Urinary bladder (tissue), 4 donors: ENCODE measurements around the gene COL8A1. TPM values are rescaled to one million over a fixed set of nuclear protein-coding genes. Genes with fewer than 3 reads are reported as not detected.
"Not testable (repeated sequence)": the region's sequence is repeated elsewhere in the genome, so short reads cannot be mapped to it uniquely, and the experiment has no call there.

Experiments used
- DNase-seq: peaks from one replicate; pipeline ENCODE4 v3.0.0-alpha.2; 2015; ENCODE audit errors: extremely low spot score
- H3K27ac ChIP-seq: one replicate; pipeline ENCODE4 v1.5.1; 2013; ENCODE audit warnings: low read depth, mild to moderate bottlenecking, moderate library complexity
- H3K36me3 ChIP-seq: one replicate; pipeline ENCODE4 v1.6.1; 2013; ENCODE audit warnings: mild to moderate bottlenecking, moderate library complexity; ENCODE audit not compliant: insufficient read depth
- H3K4me1 ChIP-seq: one replicate; pipeline ENCODE4 v1.6.1; 2013; ENCODE audit warnings: mild to moderate bottlenecking, moderate library complexity; ENCODE audit not compliant: insufficient read depth
- H3K4me3 ChIP-seq: one replicate; pipeline ENCODE4 v1.5.1; 2013; ENCODE audit warnings: low read depth, low read length
- WGBS: extraction: QIAGEN DNeasy Blood & Tissue Kit; methylation state at CpG from one replicate; pipeline ENCODE4 v1.1.7; 2013; 5-methylcytosine and 5-hydroxymethylcytosine counted together
- polyA plus RNA-seq: library from polyadenylated mRNA; stranded (reverse); fragments of 200-250 nt; gene quantifications from one replicate; pipeline ENCODE4 v1.2.3, GENCODE V29; 2013
- total RNA-seq: library from RNA; depleted of rRNA; stranded (reverse); fragments of >200 nt; gene quantifications from one replicate; pipeline ENCODE4 v1.2.3, GENCODE V29; 2014
- donor health status: healthy with polysubstance abuse.
- donor health status: healthy.

COL8A1 gene
- total RNA-seq (21.1 TPM), polyA plus RNA-seq (26.4 TPM)

- H3K4me1 ChIP-seq = no peaks in the 10 kb centered on the region
- peak within 1 kb of the TSS; percentile 45 for H3K27ac ChIP-seq
- DNase-seq = no peak
- WGBS = 4% methylated on average over 26 of the region's 26 CpGs
- no peaks in the 10 kb centered on the region for H3K36me3 ChIP-seq
- H3K4me3 ChIP-seq = peak within 1 kb of the TSS; percentile 53
Measured at GRCh38 chr3:99638167-99638948, at the start of gene COL8A1. Gene COL8A1, plus strand, starts transcription at chr3:99638594. Its CDS starts 152,089 bp downstream, at chr3:99790683.

DNA sequence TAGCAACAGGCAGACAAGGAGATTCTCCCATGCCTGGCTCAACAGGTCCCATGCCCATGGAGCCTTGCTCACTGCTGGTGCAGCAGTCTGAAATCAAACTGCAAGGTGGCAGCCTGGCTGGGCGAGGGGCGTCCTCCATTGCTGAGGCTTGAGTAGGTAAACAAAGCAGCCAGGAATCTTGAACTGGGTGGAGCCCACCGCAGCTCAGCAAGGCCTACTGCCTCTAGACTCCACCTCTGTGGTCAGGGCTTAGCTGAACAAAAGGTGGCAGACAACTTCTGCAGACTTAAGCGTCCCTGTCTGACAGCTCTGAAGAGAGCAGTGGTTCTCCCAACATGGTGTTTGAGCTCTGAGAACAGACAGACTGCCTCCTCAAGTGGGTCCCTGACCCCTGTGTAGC lies 49.2 kb upstream of the COL8A1 start:
- DNase-seq, H3K27ac ChIP-seq, H3K4me1 ChIP-seq, H3K36me3 ChIP-seq, H3K4me3 ChIP-seq: not testable (repeated sequence)
- 46% methylated on average over 4 of the region's 4 CpGs for WGBS

GRCh38 chr3:99599894-99600293 lies 38.5 kb upstream of the COL8A1 start:
- Histone ChIP-seq H3K4me3 (no peak overlapping the region), H3K4me1 (no peaks in the 10 kb centered on the region), H3K27ac (no peak overlapping the region), H3K36me3 (no peaks in the 10 kb centered on the region)
- DNase-seq = no peak
- 78% methylated on average over 5 of the region's 5 CpGs for WGBS

GRCh38 chr3:99601515-99601914 lies 36.9 kb upstream of the COL8A1 start:
- H3K36me3 ChIP-seq = no peaks in the 10 kb centered on the region
- H3K4me3 ChIP-seq = no peak overlapping the region
- WGBS = 89% methylated on average over 1 of the region's 1 CpG
- no peaks in the 10 kb centered on the region for H3K4me1 ChIP-seq
- DNase-seq = no peak
- no peak overlapping the region for H3K27ac ChIP-seq

DNA sequence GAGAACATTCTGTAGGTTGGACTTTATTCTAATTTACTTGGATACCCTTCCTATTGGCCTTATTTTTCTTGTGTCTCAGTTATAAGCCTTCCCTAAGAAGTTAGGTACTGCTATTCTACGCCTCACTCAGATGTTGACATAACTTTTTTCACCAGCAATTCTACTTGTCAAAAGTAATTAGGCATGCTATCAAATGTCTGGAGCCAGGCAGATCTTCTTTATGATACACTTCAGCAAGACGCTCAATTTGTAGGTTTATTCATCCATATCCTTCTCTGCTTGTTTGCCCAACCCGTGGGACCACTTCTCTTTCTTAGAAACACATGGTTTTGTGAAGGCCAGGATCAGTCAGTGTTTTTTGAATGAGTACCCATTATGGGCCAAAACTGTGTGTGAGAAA lies 36.2 kb upstream of the COL8A1 start:
- WGBS = 61% methylated on average over 3 of the region's 3 CpGs
- H3K4me1 ChIP-seq = no peaks in the 10 kb centered on the region
- H3K4me3 ChIP-seq = no peak overlapping the region
- H3K27ac ChIP-seq = no peak overlapping the region
- DNase-seq = no peak
- H3K36me3 ChIP-seq = no peaks in the 10 kb centered on the region

GRCh38 chr3:99607151-99607550 lies 31.2 kb upstream of the COL8A1 start:
- no peaks in the 10 kb centered on the region for H3K36me3 ChIP-seq
- H3K4me3 ChIP-seq = no peak overlapping the region
- no peak for DNase-seq
- H3K27ac ChIP-seq = no peak overlapping the region
- 73% methylated on average over 1 of the region's 1 CpG for WGBS
- no peaks in the 10 kb centered on the region for H3K4me1 ChIP-seq

- H3K4me1 ChIP-seq = no peaks in the 10 kb centered on the region
- H3K4me3 ChIP-seq = no peak overlapping the region
- no peaks in the 10 kb centered on the region for H3K36me3 ChIP-seq
- DNase-seq = no peak
- H3K27ac ChIP-seq = no peak overlapping the region
- 89% methylated on average over 1 of the region's 1 CpG for WGBS
Measured at GRCh38 chr3:99614768-99615167, 23.6 kb upstream of the COL8A1 start.

DNA sequence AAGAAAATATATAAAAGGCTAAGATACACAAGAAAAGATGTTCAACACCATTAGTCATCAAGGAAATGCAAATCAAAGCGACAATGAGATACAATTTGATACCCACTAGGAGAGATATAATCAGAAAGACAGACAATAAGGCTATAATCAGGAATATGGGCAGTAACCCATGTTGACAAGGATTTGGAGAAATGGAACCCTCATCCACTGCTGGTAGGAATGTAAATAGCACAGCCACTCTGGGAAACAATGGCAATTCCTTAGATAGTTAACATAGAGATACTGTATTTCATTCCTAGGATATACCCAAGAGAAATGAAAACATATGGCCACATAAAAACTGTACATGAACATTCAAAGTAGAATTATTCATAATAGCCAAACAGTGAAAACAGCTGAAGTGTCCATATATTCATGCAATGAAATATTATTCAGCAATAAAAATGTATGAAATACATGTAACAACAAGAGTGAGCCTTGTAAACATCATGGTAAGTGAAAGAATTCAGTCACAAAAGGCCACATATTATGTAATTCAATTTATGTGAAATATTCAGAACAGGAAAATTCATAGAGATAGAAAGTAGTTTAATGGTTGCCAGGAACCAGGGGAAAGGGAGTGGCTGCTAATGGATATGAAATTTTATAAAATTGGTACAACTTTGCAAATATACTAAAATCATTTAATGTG lies 18.2 kb upstream of the COL8A1 start:
- Histone ChIP-seq H3K36me3 (no peaks in the 10 kb centered on the region), H3K4me1 (no peaks in the 10 kb centered on the region), H3K4me3 (no peak overlapping the region), H3K27ac (no peak overlapping the region)
- no peak for DNase-seq
- 100% methylated on average over 1 of the region's 1 CpG for WGBS

DNA sequence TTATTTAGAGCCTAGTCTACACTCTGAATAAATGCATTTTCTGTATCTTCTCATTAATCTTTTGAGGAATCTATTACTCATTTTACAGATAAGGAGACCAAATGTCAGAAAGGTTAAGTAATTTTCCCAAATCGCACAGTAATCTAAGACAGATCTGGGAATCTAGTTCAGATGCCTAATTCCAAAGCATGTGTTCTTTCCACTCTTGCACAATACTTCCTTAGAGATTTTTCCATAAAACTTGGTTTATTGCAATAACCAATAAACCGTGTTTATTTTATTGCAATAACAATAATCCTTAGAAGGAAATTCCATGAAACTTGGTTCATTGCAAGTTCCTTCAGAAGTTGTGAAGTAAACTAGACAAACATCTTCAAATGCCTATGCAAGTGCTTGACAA lies 17.4 kb upstream of the COL8A1 start:
- no peaks in the 10 kb centered on the region for H3K36me3 ChIP-seq
- no peak overlapping the region for H3K4me3 ChIP-seq
- no peak for DNase-seq
- no peaks in the 10 kb centered on the region for H3K4me1 ChIP-seq
- no peak overlapping the region for H3K27ac ChIP-seq
- 45% methylated on average over 2 of the region's 2 CpGs for WGBS

DNA sequence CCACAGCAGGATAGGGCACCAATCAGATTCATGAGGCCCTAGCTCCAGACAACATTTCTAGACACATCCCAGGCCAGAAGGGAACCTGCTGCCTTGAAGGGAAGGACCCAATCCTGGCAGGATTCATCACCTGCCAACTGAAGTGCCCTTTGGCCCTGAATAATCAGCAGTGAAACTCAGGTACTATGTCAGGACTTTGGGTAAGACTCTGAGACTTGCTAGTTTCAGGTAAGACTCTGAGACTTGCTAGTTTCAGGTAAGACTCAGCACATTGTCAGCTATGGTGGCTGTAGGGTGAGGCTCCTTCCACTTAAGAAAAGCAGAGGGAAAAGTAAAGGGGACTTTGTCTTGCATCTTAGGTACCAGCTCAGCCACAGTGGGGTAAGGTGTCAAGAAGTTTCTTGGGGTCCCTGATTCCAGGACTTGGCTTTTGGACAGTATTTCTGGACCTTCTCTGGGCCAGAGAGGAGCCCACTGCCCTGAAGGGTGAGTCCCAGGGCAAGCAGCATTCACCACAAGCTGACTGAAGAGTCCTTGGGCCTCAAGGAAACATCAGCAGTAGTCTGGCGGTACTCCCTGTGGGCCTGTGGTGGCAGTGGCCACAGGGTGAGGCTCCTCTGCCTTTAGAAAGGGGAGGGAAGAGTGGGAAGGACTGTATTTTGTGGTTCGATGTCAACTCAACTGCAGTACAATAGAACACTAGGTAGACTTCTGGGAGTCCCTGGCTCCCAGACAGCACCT lies 13.7 kb upstream of the COL8A1 start:
- Histone ChIP-seq H3K4me3 (no peak overlapping the region), H3K27ac (no peak overlapping the region), H3K36me3 (no peaks in the 10 kb centered on the region), H3K4me1 (no peaks in the 10 kb centered on the region)
- WGBS = 96% methylated on average over 2 of the region's 2 CpGs
- no peak for DNase-seq

DNA sequence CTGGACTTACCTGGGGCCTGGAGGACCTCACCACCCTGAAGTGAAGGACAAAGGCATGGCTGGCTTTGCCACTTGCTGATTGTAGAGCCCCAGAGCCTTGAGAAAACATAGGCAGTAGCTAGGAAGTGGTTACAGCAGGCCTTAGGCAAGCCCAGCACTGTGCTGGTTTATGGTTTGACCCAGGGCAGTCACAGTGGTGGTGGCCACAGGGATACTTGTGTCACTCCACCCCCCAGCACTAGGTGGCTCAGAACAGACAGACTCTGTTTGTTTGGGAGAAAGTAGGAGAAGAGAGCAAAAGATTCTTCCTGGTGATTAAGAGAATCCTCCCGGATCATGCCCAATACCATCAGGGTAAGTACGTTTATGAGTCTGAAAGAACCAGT lies 13.2 kb upstream of the COL8A1 start:
- H3K4me1 ChIP-seq = no peaks in the 10 kb centered on the region
- no peak overlapping the region for H3K27ac ChIP-seq
- WGBS = 63% methylated on average over 2 of the region's 2 CpGs
- DNase-seq = no peak
- H3K36me3 ChIP-seq = no peaks in the 10 kb centered on the region
- H3K4me3 ChIP-seq = no peak overlapping the region

DNA sequence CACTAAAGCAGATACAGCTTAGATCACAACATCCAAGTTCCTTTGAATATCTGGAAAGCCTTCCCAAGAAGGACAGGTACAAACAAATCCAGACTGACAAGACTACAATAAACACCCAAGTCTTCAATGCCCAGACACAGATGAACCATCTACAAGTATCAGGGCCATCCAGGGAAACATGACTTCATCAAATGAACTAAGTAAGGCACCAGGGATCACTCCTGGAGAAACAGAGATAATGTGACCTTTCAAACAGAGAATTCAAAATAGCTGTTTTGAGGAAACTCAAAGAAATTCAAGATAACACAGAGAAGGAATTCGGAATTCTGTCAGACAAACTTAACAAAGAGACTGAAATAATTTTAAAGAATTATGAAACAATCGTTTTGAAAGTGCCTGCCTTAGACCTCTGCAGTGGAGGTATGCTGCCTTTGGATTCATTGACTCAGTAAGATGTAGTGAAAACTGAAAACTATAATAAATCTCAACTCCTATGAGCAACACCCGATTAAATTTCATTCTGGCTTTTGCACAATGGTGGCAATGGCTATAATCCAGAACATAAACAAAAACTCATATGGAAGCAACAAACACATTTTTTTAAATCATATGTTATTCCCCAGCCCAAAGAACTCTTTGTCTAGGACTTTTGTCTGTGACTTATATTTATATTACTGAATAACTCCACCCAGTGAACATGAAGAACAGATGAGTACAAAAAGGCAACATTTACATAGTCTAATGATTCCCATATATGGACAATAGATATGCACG lies 12.6 kb upstream of the COL8A1 start:
- H3K36me3 ChIP-seq = no peaks in the 10 kb centered on the region
- no peak overlapping the region for H3K27ac ChIP-seq
- H3K4me1 ChIP-seq = no peaks in the 10 kb centered on the region
- no peak overlapping the region for H3K4me3 ChIP-seq
- no peak for DNase-seq
- 58% methylated on average over 4 of the region's 4 CpGs for WGBS

DNA sequence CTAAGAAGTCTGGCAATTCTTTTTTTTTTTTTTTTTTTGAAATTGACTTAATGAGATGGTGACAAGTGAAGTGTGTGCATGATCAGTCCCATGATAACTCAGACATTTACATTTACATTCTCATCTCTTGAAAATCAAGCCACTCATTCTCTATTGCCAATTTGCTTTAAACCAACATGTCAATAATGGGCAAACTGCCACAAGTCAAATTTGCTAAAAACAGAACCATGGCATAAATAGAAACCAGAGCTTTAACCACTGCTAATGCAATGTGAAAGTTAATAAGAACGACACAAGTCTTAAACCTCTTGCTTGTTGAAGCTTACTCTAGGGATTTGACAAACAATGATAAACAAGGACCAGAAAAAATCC lies 12.0 kb upstream of the COL8A1 start:
- Histone ChIP-seq H3K4me3 (no peak overlapping the region), H3K36me3 (no peaks in the 10 kb centered on the region), H3K4me1 (no peaks in the 10 kb centered on the region), H3K27ac (no peak overlapping the region)
- 64% methylated on average over 1 of the region's 1 CpG for WGBS
- no peak for DNase-seq
